Liver (tissue), 9 donors: ENCODE measurements around the gene TKTL1. TPM values are rescaled to one million over a fixed set of nuclear protein-coding genes. Genes with fewer than 3 reads are reported as not detected.

Source experiments
- DNase-seq: peaks from one replicate; pipeline ENCODE4 v3.0.0-alpha.2; 2017; ENCODE audit warnings: low spot score
- H3K27ac ChIP-seq, 2 donors: one replicate each; pipeline ENCODE4 v1.7.0; 2013; ENCODE audit warnings: inconsistent platforms in 2 of 2, low read length in 2 of 2, control low read depth in 1 of 2, low read depth in 1 of 2, mild to moderate bottlenecking in 1 of 2
- H3K27me3 ChIP-seq, 4 donors: one replicate each; pipeline versions ENCODE4 v1.6.1 to v1.7.0; 2013; ENCODE audit warnings: low read length in 3 of 4, inconsistent platforms in 1 of 4, mild to moderate bottlenecking in 1 of 4, moderate library complexity in 1 of 4; ENCODE audit not compliant: control insufficient read depth in 4 of 4, insufficient read depth in 4 of 4
- H3K36me3 ChIP-seq, 4 donors: one replicate each; pipeline versions ENCODE4 v1.6.1 to v1.7.0; 2013; ENCODE audit warnings: low read length in 3 of 4, mild to moderate bottlenecking in 3 of 4, low read depth in 1 of 4, moderate library complexity in 1 of 4; ENCODE audit not compliant: control insufficient read depth in 4 of 4, insufficient read depth in 3 of 4
- H3K4me1 ChIP-seq, 4 donors: one replicate each; pipeline versions ENCODE4 v1.6.1 to v1.7.0; 2013; ENCODE audit warnings: low read length in 3 of 4, mild to moderate bottlenecking in 3 of 4, moderate library complexity in 1 of 4; ENCODE audit not compliant: control insufficient read depth in 4 of 4, insufficient read depth in 4 of 4
- H3K4me3 ChIP-seq, 3 donors: one replicate each; pipeline versions ENCODE4 v1.6.1 to v1.7.0; 2013; ENCODE audit warnings: low read length in 3 of 3, control low read depth in 1 of 3, low read depth in 1 of 3, mild to moderate bottlenecking in 1 of 3
- H3K9ac ChIP-seq, 2 donors: one replicate each; pipeline ENCODE4 v1.7.0; 2013; ENCODE audit warnings: low read length in 2 of 2, mild to moderate bottlenecking in 2 of 2, moderate library complexity in 2 of 2, control low read depth in 1 of 2, low read depth in 1 of 2
- H3K9me3 ChIP-seq, 4 donors: one replicate each; pipeline versions ENCODE4 v1.6.1 to v1.7.0; 2013; ENCODE audit warnings: low read length in 3 of 4; ENCODE audit not compliant: control insufficient read depth in 4 of 4
- ATF3 ChIP-seq: IDR thresholded peaks from 2 replicates; pipeline ENCODE4 v1.6.1; 2016; ENCODE audit warnings: antibody characterized with exemption
- CTCF ChIP-seq: fragments of 150-350 bp; IDR thresholded peaks from 2 replicates; pipeline ENCODE4 v1.5.1; 2017; ENCODE audit warnings: improper control_type of control experiment, low read depth, low read length; ENCODE audit not compliant: missing input control
- EGR1 ChIP-seq, 2 donors: IDR thresholded peaks; 2 replicates each; pipeline ENCODE4 v1.6.1; 2016 to 2018; ENCODE audit warnings: antibody characterized with exemption in 2 of 2, low read depth in 2 of 2
- FOXA1 ChIP-seq: IDR thresholded peaks from 2 replicates; pipeline ENCODE4 v1.6.1; 2016; ENCODE audit warnings: antibody characterized with exemption
- FOXA2 ChIP-seq: IDR thresholded peaks from 2 replicates; pipeline ENCODE4 v1.6.1; 2016; ENCODE audit warnings: antibody characterized with exemption
- GABPA ChIP-seq, 2 donors: IDR thresholded peaks in 1 of 2; conservative IDR thresholded peaks in 1 of 2; 2 replicates each; pipeline ENCODE4 v1.6.1; 2016; ENCODE audit warnings: antibody characterized with exemption in 2 of 2, mild to moderate bottlenecking in 1 of 2, moderate library complexity in 1 of 2
- HNF4G ChIP-seq: IDR thresholded peaks from 2 replicates; pipeline ENCODE4 v1.6.1; 2016; ENCODE audit warnings: antibody characterized with exemption
- NR2F2 ChIP-seq: IDR thresholded peaks from 2 replicates; pipeline ENCODE4 v1.6.1; 2016; ENCODE audit warnings: antibody characterized with exemption
- REST ChIP-seq: IDR thresholded peaks from 2 replicates; pipeline ENCODE4 v1.6.1; 2016; ENCODE audit warnings: antibody characterized with exemption, mild to moderate bottlenecking
- RXRA ChIP-seq, 2 donors: IDR thresholded peaks; 2 replicates each; pipeline ENCODE4 v1.6.1; 2017 to 2018; ENCODE audit warnings: antibody characterized with exemption in 2 of 2, mild to moderate bottlenecking in 1 of 2
- SP1 ChIP-seq: IDR thresholded peaks from 2 replicates; pipeline ENCODE4 v1.6.1; 2018; ENCODE audit warnings: antibody characterized with exemption, mild to moderate bottlenecking
- TAF1 ChIP-seq: conservative IDR thresholded peaks from 2 replicates; pipeline ENCODE4 v1.6.1; 2016; ENCODE audit warnings: antibody characterized with exemption, mild to moderate bottlenecking
- YY1 ChIP-seq: IDR thresholded peaks from 2 replicates; pipeline ENCODE4 v1.6.1; 2016; ENCODE audit warnings: antibody characterized with exemption, mild to moderate bottlenecking
- ZBTB33 ChIP-seq: IDR thresholded peaks from 2 replicates; pipeline ENCODE4 v1.6.1; 2016; ENCODE audit warnings: antibody characterized with exemption
- WGBS: extraction: QIAGEN DNeasy Blood & Tissue Kit; methylation state at CpG from one replicate; pipeline ENCODE4 v1.1.7; 2013; 5-methylcytosine and 5-hydroxymethylcytosine counted together
- polyA plus RNA-seq, 2 donors: library from polyadenylated mRNA; stranded (reverse) in 1 of 2; unstranded in 1 of 2; fragments of 200-250 nt in 1 of 2; fragments of >200 nt in 1 of 2; fragmentation: Nextera tagmentation in 1 of 2; extraction: Ambion mirVana in 1 of 2; gene quantifications; one replicate each; pipeline versions ENCODE4 v1.2.1 to v1.2.3, GENCODE V29; 2013 to 2015
- total RNA-seq, 2 donors: library from RNA; depleted of rRNA; stranded (reverse); fragments of >200 nt; gene quantifications; one replicate each; pipeline ENCODE4 v1.2.3, GENCODE V29; 2014
- donor health status: healthy.
- donor health status: healthy.
- donor health status: healthy.
- donor health status: healthy.
- donor health status: healthy.

The TKTL1 gene
- total and polyA plus RNA-seq, 4 donors, result under 0.01 TPM; not detected in 3

GRCh38 chrX:154303476-154303875 lies 7.9 kb downstream of the TKTL1 start:
- no peak for DNase-seq
- Histone ChIP-seq H3K4me3 (no peak overlapping the region), H3K9me3 (no peaks in the 10 kb centered on the region), H3K9ac (no peak overlapping the region), H3K36me3 (no peaks in the 10 kb centered on the region), H3K4me1 (peaks cover 0 to 2% (median under 1%) of the 10 kb centered on the region in 4 donors), H3K27ac (no peak overlapping the region), H3K27me3 (no peaks in the 10 kb centered on the region)
- TF ChIP-seq ATF3 (no peak), RXRA (IDR thresholded peaks at IDR 0.05) (no peak), FOXA1 (no peak), NR2F2 (no peak), GABPA (IDR thresholded peaks at IDR 0.05 in 1 of 2, conservative IDR thresholded peaks at IDR 0.05 in 1 of 2) (no peak), TAF1 (no peak), ZBTB33 (no peak), CTCF (no peak), REST (no peak), SP1 (no peak)
- WGBS, result 85% methylated on average over 8 of the region's 8 CpGs

GRCh38 chrX:154304846-154305245 lies 9.3 kb downstream of the TKTL1 start:
- no peaks in the 10 kb centered on the region for H3K27me3 ChIP-seq
- H3K9me3 ChIP-seq, result no peaks in the 10 kb centered on the region
- no peak for DNase-seq
- H3K27ac ChIP-seq, result no peak overlapping the region
- H3K4me1 ChIP-seq, result peaks cover 0 to 5% (median under 1%) of the 10 kb centered on the region in 4 donors
- no peaks in the 10 kb centered on the region for H3K36me3 ChIP-seq
- no peak for TF ChIP-seq EGR1 (IDR thresholded peaks at IDR 0.05; ENCODE audit: low read depth in 2 of 2)
- TF ChIP-seq REST, result no peak
- TF ChIP-seq YY1, result no peak
- TF ChIP-seq FOXA2, result no peak
- TF ChIP-seq HNF4G, result no peak
- no peak for TF ChIP-seq FOXA1
- TF ChIP-seq RXRA (IDR thresholded peaks at IDR 0.05), result no peak
- no peak for TF ChIP-seq CTCF
- WGBS, result 87% methylated on average over 10 of the region's 10 CpGs
- H3K4me3 ChIP-seq, result no peak overlapping the region
- no peak overlapping the region for H3K9ac ChIP-seq
